HG03457 (cell line): Measurements from ENCODE around the gene SH2D2A.

Experiments
- ATAC-seq: cut with Tn5 transposase; IDR thresholded peaks from one replicate; pipeline ENCODE4 v1.9.1; 2021; ENCODE audit warnings: moderate number of reproducible peaks; ENCODE audit not compliant: unreplicated experiment

SH2D2A gene

GRCh38 chr1:156805766-156806511 is 10.7 kb downstream of the SH2D2A start:
- ATAC-seq = no peak

- ATAC-seq = no peak
These were observed 11.9 kb downstream of the SH2D2A start for GRCh38 chr1:156804572-156805243.

- ATAC-seq = no peak
These were observed 12.6 kb downstream of the SH2D2A start for GRCh38 chr1:156804026-156804425.

GRCh38 chr1:156803086-156803851 is 13.4 kb downstream of the SH2D2A start:
- ATAC-seq = no peak

- no peak for ATAC-seq
These were observed 14.2 kb downstream of the SH2D2A start for GRCh38 chr1:156802421-156802935.

GRCh38 chr1:156801409-156802121 is 15.1 kb downstream of the SH2D2A start:
- no peak for ATAC-seq

GRCh38 chr1:156797212-156797871 is 19.3 kb downstream of the SH2D2A start:
- ATAC-seq = no peak

GRCh38 chr1:156796340-156797097 is 20.1 kb downstream of the SH2D2A start:
- no peak for ATAC-seq

GRCh38 chr1:156795787-156796186 is 20.9 kb downstream of the SH2D2A start:
- no peak for ATAC-seq

GRCh38 chr1:156795374-156795733 is 21.3 kb downstream of the SH2D2A start:
- ATAC-seq = no peak

- no peak for ATAC-seq
These were observed 21.9 kb downstream of the SH2D2A start for GRCh38 chr1:156794506-156795373.

GRCh38 chr1:156789621-156790318 is 26.9 kb downstream of the SH2D2A start:
- ATAC-seq = no peak

GRCh38 chr1:156788136-156788535 is 28.5 kb downstream of the SH2D2A start:
- ATAC-seq = no peak

- no peak for ATAC-seq
These were observed 30.0 kb downstream of the SH2D2A start for GRCh38 chr1:156786640-156787039.

- no peak for ATAC-seq
These were observed 31.2 kb downstream of the SH2D2A start for GRCh38 chr1:156785458-156785857.

- no peak for ATAC-seq
These were observed 35.0 kb downstream of the SH2D2A start for GRCh38 chr1:156781585-156782186.

GRCh38 chr1:156777573-156777972 is 39.1 kb downstream of the SH2D2A start:
- ATAC-seq = no peak

GRCh38 chr1:156776942-156777341 is 39.7 kb downstream of the SH2D2A start:
- no peak for ATAC-seq
